Posterior vena cava (tissue), 2 donors: ENCODE measurements around the gene PLAC9. TPM values are rescaled to one million over a fixed set of nuclear protein-coding genes. Genes with fewer than 3 reads are reported as not detected.
A peak's percentile ranks its signal among the peaks of the same experiment; 100 is the strongest.

Experiments
- DNase-seq: peaks from one replicate; pipeline ENCODE4 v3.0.0-alpha.2; 2020; ENCODE audit warnings: low spot score
- intact Hi-C, 2 donors: fragments of 100-400 bp; cut with DNase I; formaldehyde crosslinking; loops; one replicate each; pipeline versions ENCODE4 v1.14.1 to v1.14.2; 2022 to 2023
- total RNA-seq, 2 donors: library from RNA; stranded (reverse); fragmentation: NEBNext Ultra II Directional; extraction: Animal tissue kit (Norgen Biotek cat#: 25700); gene quantifications; one replicate each; pipeline ENCODE4 v1.2.1, GENCODE V29; 2021
- donor health status: DM: yes; HTN: yes; CAD: no.
- donor health status: DM: yes; HTN: yes; CAD: no.

PLAC9 gene
- total RNA-seq, 2 donors from 2014 or later = 62.4 to 155 TPM

DNA sequence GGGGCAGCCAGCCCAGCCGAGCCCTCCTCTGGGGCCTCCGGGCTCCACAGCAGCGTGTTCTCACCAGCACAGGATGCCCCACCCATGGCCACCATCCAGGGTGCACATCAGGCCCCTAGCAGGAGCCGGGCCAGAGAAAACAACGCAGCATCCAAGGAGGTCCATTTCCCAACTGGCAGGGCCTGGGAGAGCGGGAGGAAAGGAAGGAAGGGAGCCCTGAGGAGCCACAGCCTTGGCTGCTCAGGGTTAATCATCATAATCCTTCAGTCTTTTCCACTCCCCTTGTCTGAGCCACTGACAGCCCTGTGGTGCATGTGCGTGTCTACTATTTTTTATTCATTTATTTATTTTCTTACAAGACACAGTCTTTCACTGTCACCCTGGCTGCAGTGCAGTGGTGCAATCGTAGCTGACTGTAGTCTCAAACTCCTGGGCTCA, 3.6 kb downstream of the PLAC9 start:
- intact Hi-C loops = no loop called here
- peak; percentile 97 for DNase-seq

DNA sequence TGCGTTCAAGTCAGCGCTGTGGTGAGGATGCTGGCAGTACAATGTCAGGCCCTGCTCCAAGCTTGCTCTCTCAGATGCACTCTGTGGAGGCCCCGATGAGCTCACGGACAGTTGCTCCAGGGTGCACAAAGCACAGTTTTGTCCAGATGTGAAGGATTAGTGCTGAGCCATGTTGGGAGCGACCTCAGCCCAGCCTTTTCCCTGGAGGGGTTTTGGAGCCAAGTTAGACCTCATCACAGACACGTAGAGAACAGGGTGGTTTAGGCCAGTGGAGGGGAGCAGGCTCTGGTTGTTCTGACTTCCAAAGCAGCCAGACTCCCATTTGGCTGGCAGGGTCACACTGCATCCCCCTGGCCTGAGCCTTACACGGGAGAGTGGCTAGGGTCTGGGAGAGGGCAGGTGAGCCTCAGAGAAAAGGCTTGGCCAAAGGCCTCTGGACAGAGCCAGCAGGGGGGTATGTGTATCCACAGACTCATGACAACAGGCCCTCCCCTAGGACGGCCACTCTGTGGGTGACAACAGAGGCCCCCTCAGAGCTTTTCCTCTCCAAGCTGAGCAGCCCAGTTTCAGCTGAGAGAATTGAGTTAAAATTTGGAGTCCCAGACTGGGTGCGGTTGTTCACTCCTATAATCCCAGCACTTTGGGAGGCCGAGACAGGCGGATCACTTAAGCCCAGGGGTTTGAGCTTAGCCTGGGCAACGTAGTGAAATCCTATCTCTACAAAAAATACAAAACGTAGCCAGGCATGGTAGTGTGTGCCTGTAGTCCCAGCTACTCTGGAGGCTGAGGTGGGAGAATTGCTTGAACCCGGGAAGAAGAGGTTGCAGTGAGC, 4.7 kb downstream of the PLAC9 start:
- DNase-seq = peak; percentile 88
- intact Hi-C loops = no loop called here

DNA sequence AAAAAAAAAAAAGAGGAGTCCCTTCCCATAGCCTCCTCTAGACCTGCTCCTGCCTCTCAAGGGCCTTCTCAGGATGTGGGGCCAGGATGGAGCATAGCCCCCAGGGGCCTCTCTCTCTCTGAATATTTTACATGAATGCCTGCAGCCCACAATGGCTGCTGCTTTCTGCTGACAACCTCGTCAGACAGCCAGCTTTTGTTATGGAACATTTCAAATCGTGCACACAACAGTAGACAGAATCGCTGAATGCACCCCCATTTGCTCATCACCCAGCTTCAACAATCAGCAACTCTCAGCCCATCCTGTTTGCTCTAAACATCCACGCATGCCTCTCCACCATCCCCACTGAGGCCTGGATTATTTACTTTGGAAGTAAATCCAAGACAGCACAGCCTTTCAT, 5.4 kb downstream of the PLAC9 start:
- no peak for DNase-seq
- intact Hi-C loops = no loop called here

DNA sequence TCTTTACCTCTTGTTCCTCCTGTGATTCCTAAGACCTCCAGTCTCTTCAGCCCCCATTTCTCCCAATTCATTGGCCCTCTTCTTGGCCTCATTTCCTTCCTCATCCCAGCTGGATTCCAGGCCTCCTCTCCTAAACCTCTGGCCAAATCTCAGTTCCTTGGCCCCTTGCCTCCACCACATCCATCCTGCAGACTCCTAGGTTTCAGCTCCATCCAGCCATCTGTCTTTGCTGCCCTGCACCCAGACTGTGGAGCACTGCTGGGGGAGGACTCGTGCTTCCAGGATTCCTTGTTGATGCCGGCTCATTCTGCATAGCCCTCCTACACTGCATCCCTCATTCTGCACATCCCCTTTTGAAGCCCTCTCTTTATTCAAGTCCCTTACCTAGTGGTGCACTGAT, 6.7 kb downstream of the PLAC9 start:
- DNase-seq = peak; percentile 37
- intact Hi-C loops = no loop called here

DNA sequence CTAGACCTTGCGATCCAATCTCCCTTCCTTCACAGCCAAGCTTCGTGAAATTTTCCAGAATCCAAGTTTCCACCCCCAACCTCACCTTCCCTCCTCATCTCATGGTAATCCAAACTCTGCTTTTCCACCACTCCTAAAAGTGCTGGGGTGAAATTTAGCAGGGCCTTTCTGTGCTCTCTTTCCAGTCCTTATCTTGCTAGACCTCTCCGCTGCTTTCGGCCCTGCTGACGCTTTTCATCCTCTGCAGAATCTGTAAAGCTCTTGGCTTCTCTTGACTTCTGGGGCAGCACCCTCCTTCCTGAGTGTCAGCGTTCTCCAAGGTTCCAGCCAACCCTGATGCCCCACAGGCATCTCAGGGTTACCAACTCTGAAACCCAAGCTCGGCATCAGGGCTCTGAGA, 7.7 kb downstream of the PLAC9 start:
- intact Hi-C loops = loop anchor here (5.0 to 10.0 kb wide), 2 partner anchors 65 to 82 kb away; partner anchors contain the start of gene TMEM254 (in 1 of the 2)
- peak; percentile 5 for DNase-seq

GRCh38 chr10:80141696-80142460, 9.3 kb downstream of the PLAC9 start:
- DNase-seq = peak; percentile 65
- intact Hi-C loops = loop anchor here (5.0 to 10.0 kb wide), 2 partner anchors 67 to 80 kb away; partner anchors contain the start of gene TMEM254 (in 1 of the 2)

- intact Hi-C loops = loop anchor here (5.0 to 10.0 kb wide), 2 partner anchors 69 to 78 kb away; partner anchors contain the start of gene TMEM254 (in 1 of the 2)
- peak; percentile 78 for DNase-seq
Measured at GRCh38 chr10:80144067-80144695, 11.7 kb downstream of the PLAC9 start.

GRCh38 chr10:80144696-80145131, 12.2 kb downstream of the PLAC9 start:
- peak; percentile 73 for DNase-seq
- intact Hi-C loops = loop anchor here (1.0 to 10.0 kb wide), 3 partner anchors 12 to 78 kb away; partner anchors contain the start of gene TMEM254 (in 1 of the 2)

DNA sequence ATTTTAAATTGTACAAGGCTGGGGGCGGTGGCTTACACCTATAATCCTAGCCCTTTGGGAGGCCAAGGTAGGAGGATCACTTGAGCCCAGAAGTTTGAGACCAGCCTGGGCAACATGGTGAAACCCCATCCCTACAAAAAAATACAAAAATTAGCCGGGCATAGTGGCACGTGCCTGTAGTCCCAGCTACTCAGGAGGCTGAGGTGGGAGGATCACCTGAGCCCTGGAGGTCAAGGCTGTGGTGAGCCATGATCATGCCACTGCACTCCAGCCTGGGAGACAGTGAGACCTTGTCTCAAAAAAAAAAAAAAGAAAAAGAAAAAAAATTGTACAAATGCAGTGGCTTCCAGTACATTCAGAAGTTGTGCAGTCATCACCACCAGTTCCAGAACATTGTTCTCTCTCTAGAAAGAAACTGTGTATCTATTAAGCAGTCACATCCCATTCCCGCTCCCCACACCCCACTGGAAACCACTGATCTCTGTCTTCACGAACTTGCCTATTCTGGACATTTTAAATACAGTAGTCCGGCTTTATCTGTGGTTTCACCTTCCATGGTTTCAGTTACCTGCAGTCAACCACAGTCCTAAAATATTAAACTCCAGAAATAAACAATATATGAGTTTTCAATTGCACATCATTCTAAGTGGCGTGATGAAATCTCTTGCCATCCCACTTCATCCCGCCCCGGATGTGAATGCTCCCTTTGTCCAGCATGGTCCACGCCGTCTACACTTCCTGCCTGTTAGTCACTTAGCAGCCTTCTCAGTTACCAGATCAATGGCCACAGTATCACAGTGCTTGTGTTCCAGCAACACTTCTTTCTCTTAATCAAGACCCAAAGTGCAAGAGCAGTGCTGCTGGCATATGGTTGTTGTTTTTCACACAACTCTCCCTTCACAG, 13.1 kb downstream of the PLAC9 start:
- intact Hi-C loops = loop anchor here (1.0 to 10.0 kb wide), 2 partner anchors 11 to 71 kb away; partner anchors contain the start of gene TMEM254 (in 1 of the 2)
- peak; percentile 80 for DNase-seq

DNA sequence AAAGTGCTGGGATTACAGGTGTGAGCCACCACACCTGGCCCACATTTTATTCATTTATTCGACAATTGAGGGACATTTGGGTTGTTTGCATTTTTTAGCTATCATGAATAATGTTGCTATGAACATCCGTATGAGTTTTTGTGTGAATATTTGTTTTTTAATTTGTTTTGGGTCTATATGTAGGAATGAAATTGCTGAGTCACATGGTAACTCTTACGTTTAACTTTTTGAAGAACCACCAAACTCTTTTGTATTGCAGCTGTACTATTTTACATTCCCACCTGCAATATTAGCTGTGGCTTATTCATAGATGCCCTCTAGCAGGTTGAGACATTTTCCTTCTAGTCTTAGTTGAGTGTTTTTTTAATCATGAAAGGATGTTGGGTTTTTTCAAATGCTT, 14.4 kb downstream of the PLAC9 start:
- intact Hi-C loops = loop anchor here in 1 of 2 donors (10.0 kb wide), 1 partner anchor 72 kb away; the partner anchor contains the start of gene TMEM254
- DNase-seq = no peak

- intact Hi-C loops = loop anchor here in 1 of 2 donors (10.0 kb wide), 1 partner anchor 73 kb away; the partner anchor contains the start of gene TMEM254
- peak; percentile 72 for DNase-seq
Measured at GRCh38 chr10:80148166-80148805, 15.8 kb downstream of the PLAC9 start.

- intact Hi-C loops = loop anchor here in 1 of 2 donors (10.0 kb wide), 1 partner anchor 74 kb away; the partner anchor contains the start of gene TMEM254
- no peak for DNase-seq
Measured at GRCh38 chr10:80149123-80149522, 16.6 kb downstream of the PLAC9 start.

- intact Hi-C loops = no loop called here
- DNase-seq = no peak
Measured at GRCh38 chr10:80150172-80150571, 17.6 kb downstream of the PLAC9 start.

GRCh38 chr10:80152820-80153219, 20.3 kb downstream of the PLAC9 start:
- intact Hi-C loops = no loop called here
- no peak for DNase-seq

GRCh38 chr10:80153460-80153859, 20.9 kb downstream of the PLAC9 start:
- DNase-seq = peak; percentile 64
- intact Hi-C loops = no loop called here

- no peak for DNase-seq
- intact Hi-C loops = no loop called here
Measured at GRCh38 chr10:80154626-80154977, 22.1 kb downstream of the PLAC9 start.

DNA sequence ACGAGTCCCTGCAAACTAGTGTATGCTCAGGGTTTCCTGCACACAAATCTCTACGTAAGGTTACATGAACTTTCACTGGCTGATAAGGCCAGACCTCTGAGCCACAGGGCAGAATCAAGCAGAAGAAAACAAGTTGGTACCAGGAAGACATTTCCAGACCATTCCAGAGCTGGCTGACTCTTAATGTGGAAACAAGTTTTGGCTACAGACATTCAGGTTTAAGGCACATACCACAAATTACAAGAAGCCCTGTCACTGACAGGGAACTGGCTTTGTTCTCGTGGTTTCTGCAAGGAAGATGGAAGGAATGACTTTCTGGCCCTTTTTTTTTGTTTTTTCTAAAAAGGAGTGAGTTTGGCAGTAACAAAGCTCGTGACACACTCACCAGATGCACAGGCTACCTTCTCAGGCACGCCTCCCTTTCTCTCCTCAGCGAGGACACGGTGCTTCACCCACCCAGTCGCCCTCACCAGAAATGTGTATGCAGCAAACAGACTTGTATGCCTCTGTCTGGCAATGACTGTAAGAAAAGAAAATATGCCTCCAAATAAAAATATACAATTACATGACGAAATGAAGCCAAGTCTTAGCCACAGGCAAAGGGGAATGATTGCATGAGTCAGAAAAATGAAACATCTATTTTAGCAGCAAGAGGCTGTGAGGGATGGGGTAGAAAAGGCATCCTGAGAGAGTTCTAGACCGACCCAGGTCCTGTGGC, 22.6 kb downstream of the PLAC9 start:
- intact Hi-C loops = no loop called here
- no peak for DNase-seq
